ENCODE measurements around the gene SHC4. TPM values are rescaled to one million over a fixed set of nuclear protein-coding genes. Genes with fewer than 3 reads are reported as not detected.

Gene SHC4
- polyA plus RNA-seq, 1 donor from 2014 or later = 4.5 TPM

DNA sequence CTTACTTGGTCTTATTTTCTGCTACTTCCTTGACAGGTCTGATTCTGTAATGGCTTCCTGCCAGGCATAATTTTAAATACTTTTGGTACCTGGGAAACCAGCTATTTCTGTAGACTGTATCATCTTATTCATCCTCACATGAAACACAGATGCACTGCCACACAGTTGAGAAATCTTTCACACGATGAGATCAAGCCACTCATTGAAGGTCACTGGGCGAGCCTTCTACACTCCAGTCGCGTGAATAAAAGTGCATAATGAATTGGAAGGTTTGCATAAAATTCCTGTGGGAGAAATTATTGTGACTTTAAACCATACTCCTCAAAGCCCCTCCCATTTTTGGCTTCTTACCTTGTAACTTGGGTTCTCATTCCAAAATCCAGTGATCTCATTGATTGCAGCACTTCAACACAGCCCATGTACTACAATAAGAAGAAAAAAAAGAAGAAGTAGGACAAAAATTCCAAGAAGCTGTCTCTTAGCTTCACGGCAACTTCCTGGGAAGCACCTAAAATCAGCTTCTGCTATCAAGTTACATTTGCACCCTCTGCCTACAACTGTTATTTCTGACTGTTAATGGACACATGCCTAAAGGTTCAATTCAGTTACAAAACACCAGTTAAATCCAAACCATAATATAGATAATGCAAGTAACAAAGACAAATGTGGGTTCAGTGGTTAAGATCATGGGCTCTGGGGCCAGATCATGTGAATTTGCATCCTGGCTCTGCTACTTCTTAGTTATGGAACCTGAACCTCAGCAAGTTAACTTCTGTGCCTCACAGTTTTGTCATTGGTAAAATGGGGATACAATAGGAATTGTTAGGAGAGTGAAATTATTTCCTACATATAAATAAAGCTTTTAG is 39.0 kb downstream of the SHC4 start:
- Histone ChIP-seq H3K79me2 (replicated peaks; ENCODE audit: insufficient read depth, low read length) (no peaks in the 10 kb centered on the region), H3K4me3 (ENCODE audit: low read length) (no peak overlapping the region), H2AFZ (ENCODE audit: low read depth, low read length) (no peak overlapping the region), H3K27ac (ENCODE audit: low read length) (no peak overlapping the region), H3K9me2 (ENCODE audit: insufficient read depth, low read length) (no peaks in the 10 kb centered on the region), H3K36me3 (ENCODE audit: insufficient read depth, low read length) (no peaks in the 10 kb centered on the region), H3K9ac (ENCODE audit: low read length) (no peak overlapping the region), H3K4me2 (ENCODE audit: low read length) (no peak overlapping the region), H3K27me3 (ENCODE audit: insufficient read depth, low read depth, low read length) (no peaks in the 10 kb centered on the region), H4K20me1 (ENCODE audit: insufficient read depth) (no peaks in the 10 kb centered on the region), H3F3A (ENCODE audit: insufficient read depth, low read length, poor library complexity, severe bottlenecking) (no peaks in the 10 kb centered on the region), H3K9me3 (ENCODE audit: low read length) (no peaks in the 10 kb centered on the region)
- TF ChIP-seq MXI1 (conservative IDR thresholded peaks at IDR 0.05; ENCODE audit: poor library complexity, severe bottlenecking) = no peak

GRCh38 chr15:48922046-48922445 is 41.7 kb downstream of the SHC4 start:
- Histone ChIP-seq H4K20me1 (ENCODE audit: insufficient read depth) (no peaks in the 10 kb centered on the region), H3K27me3 (ENCODE audit: insufficient read depth, low read depth, low read length) (no peaks in the 10 kb centered on the region), H3K27ac (ENCODE audit: low read length) (no peak overlapping the region), H3K9ac (ENCODE audit: low read length) (no peak overlapping the region), H2AFZ (ENCODE audit: low read depth, low read length) (no peak overlapping the region), H3K36me3 (ENCODE audit: insufficient read depth, low read length) (no peaks in the 10 kb centered on the region), H3K9me2 (ENCODE audit: insufficient read depth, low read length) (no peaks in the 10 kb centered on the region), H3K4me2 (ENCODE audit: low read length) (no peak overlapping the region), H3F3A (ENCODE audit: insufficient read depth, low read length, poor library complexity, severe bottlenecking) (no peaks in the 10 kb centered on the region), H3K4me3 (ENCODE audit: low read length) (no peak overlapping the region), H3K79me2 (replicated peaks; ENCODE audit: insufficient read depth, low read length) (no peaks in the 10 kb centered on the region), H3K9me3 (ENCODE audit: low read length) (no peaks in the 10 kb centered on the region)
- TF ChIP-seq SMC3 (conservative IDR thresholded peaks at IDR 0.05; ENCODE audit: poor library complexity) (no peak), EZH2 (IDR thresholded peaks at IDR 0.05; ENCODE audit: borderline replicate concordance, insufficient read depth, low read length, poor library complexity, severe bottlenecking) (no peak), POLR2AphosphoS5 (IDR thresholded peaks at IDR 0.05) (no peak), MXI1 (conservative IDR thresholded peaks at IDR 0.05; ENCODE audit: poor library complexity, severe bottlenecking) (no peak), CTCF (IDR thresholded peaks at IDR 0.05; ENCODE audit: poor library complexity, severe bottlenecking) (no peak), TAF1 (IDR thresholded peaks at IDR 0.05; ENCODE audit: low read depth) (no peak), REST (IDR thresholded peaks at IDR 0.05; ENCODE audit: borderline replicate concordance) (no peak), RAD21 (conservative IDR thresholded peaks at IDR 0.05) (no peak), EP300 (conservative IDR thresholded peaks at IDR 0.05; ENCODE audit: poor library complexity, severe bottlenecking) (no peak)
